OCI-LY1 (cell line): Measurements from ENCODE around the gene GRPEL1.

Source experiments
- H2AFZ ChIP-seq: fragments of 200-600 bp; sonication (generic), shearing (Covaris generic); 2 replicates; pipeline ENCODE4 v1.6.0; 2014; ENCODE audit warnings: antibody characterized with exemption, mild to moderate bottlenecking, low read length
- H3F3A ChIP-seq: fragments of 200-600 bp; sonication (generic), shearing (Covaris generic); 2 replicates; pipeline ENCODE4 v1.6.0; 2014; ENCODE audit warnings: mild to moderate bottlenecking, antibody characterized with exemption, low read length, moderate library complexity; ENCODE audit not compliant: insufficient read depth
- H3K27ac ChIP-seq: fragments of 200-600 bp; sonication (generic); 2 replicates; pipeline ENCODE4 v1.5.1; 2014; ENCODE audit warnings: low read length, mixed run types, mild to moderate bottlenecking, low read depth; ENCODE audit not compliant: poor library complexity, severe bottlenecking
- H3K27me3 ChIP-seq: fragments of 200-600 bp; sonication (generic); 2 replicates; pipeline ENCODE4 v1.6.0; 2014; ENCODE audit warnings: antibody characterized with exemption, mild to moderate bottlenecking, low read length, moderate library complexity; ENCODE audit not compliant: insufficient read depth
- H3K36me3 ChIP-seq: fragments of 200-600 bp; sonication (generic); 2 replicates; pipeline ENCODE4 v1.6.1; 2014; ENCODE audit warnings: mild to moderate bottlenecking, antibody characterized with exemption, low read length, moderate library complexity, mixed read lengths; ENCODE audit not compliant: insufficient read depth
- H3K4me1 ChIP-seq: fragments of 200-600 bp; sonication (generic); 2 replicates; pipeline ENCODE4 v1.5.1; 2014; ENCODE audit warnings: mild to moderate bottlenecking, low read length, moderate library complexity; ENCODE audit not compliant: insufficient read depth, severe bottlenecking
- H3K4me2 ChIP-seq: fragments of 200-600 bp; sonication (generic), shearing (Covaris generic); 2 replicates; pipeline ENCODE4 v1.6.1; 2014; ENCODE audit warnings: low read length
- H3K4me3 ChIP-seq: fragments of 200-600 bp; sonication (generic); 2 replicates; pipeline ENCODE4 v1.5.1; 2014; ENCODE audit warnings: low read length, low read depth, mild to moderate bottlenecking, mixed read lengths; ENCODE audit not compliant: poor library complexity, severe bottlenecking
- H3K79me2 ChIP-seq: fragments of 200-600 bp; shearing (Covaris generic); 2 replicates; pipeline ENCODE4 v1.6.1; 2016; ENCODE audit warnings: mixed run types, low read length, mixed read lengths; ENCODE audit not compliant: insufficient read depth
- H3K9ac ChIP-seq: fragments of 200-600 bp; sonication (generic), shearing (Covaris generic); 2 replicates; pipeline ENCODE4 v1.6.1; 2014; ENCODE audit warnings: mild to moderate bottlenecking, low read length, mixed read lengths
- H3K9me2 ChIP-seq: fragments of 200-600 bp; sonication (generic), shearing (Covaris generic); 2 replicates; pipeline ENCODE4 v1.6.1; 2014; ENCODE audit warnings: low read depth, mild to moderate bottlenecking, low read length, mixed read lengths
- H3K9me3 ChIP-seq: fragments of 200-600 bp; shearing (Covaris generic); 2 replicates; pipeline ENCODE4 v1.6.1; 2014; ENCODE audit warnings: low read length, mixed read lengths
- H4K20me1 ChIP-seq: fragments of 200-600 bp; sonication (generic), shearing (Covaris generic); 2 replicates; pipeline ENCODE4 v1.6.0; 2016; ENCODE audit warnings: mild to moderate bottlenecking, low read length; ENCODE audit not compliant: insufficient read depth
- CTCF ChIP-seq: fragments of 200-600 bp; sonication (generic), shearing (Covaris generic); IDR thresholded peaks from 2 replicates; pipeline ENCODE4 v1.5.1; 2017; ENCODE audit warnings: mild to moderate bottlenecking, antibody characterized with exemption, low read length, moderate library complexity, mixed read lengths
- EZH2 ChIP-seq: fragments of 200-600 bp; sonication (generic), shearing (Covaris generic); IDR thresholded peaks from 2 replicates; pipeline ENCODE4 v1.8.0; 2017; ENCODE audit warnings: borderline replicate concordance, mixed run types, mild to moderate bottlenecking, antibody characterized with exemption, low read length, moderate library complexity, mixed read lengths

Gene GRPEL1

GRCh38 chr4:7026107-7026506, 41.8 kb downstream of the GRPEL1 start:
- Histone ChIP-seq H3K9ac (no peak overlapping the region), H2AFZ (no peak overlapping the region), H4K20me1 (no peaks in the 10 kb centered on the region)

GRCh38 chr4:7025040-7025602, 42.7 kb downstream of the GRPEL1 start:
- Histone ChIP-seq H2AFZ (no peak overlapping the region), H3K27ac (no peak overlapping the region), H3K4me3 (no peak overlapping the region), H3K4me1 (no peaks in the 10 kb centered on the region), H3K27me3 (no peaks in the 10 kb centered on the region), H3K9me2 (no peaks in the 10 kb centered on the region), H4K20me1 (no peaks in the 10 kb centered on the region), H3K9me3 (no peaks in the 10 kb centered on the region), H3K79me2 (no peaks in the 10 kb centered on the region), H3K4me2 (no peak overlapping the region), H3K36me3 (peaks cover 7% of the 10 kb centered on the region; the same call in 1 of the 2 replicates), H3F3A (no peaks in the 10 kb centered on the region), H3K9ac (no peak overlapping the region)
- no peak for TF ChIP-seq CTCF
- TF ChIP-seq EZH2 = no peak

More at GRCh38 chr4:7026107-7026506, 41.8 kb downstream of the GRPEL1 start:
- H3K4me3 ChIP-seq = no peak overlapping the region
- H3K4me1 ChIP-seq = no peaks in the 10 kb centered on the region
- TF ChIP-seq EZH2 = no peak
- no peak for TF ChIP-seq CTCF
- peaks cover 11% of the 10 kb centered on the region; the same call in 1 of the 2 replicates for H3K36me3 ChIP-seq
- no peaks in the 10 kb centered on the region for H3F3A ChIP-seq
- no peak overlapping the region for H3K27ac ChIP-seq
- no peaks in the 10 kb centered on the region for H3K9me2 ChIP-seq
- no peaks in the 10 kb centered on the region for H3K27me3 ChIP-seq
- H3K79me2 ChIP-seq = no peaks in the 10 kb centered on the region
- H3K9me3 ChIP-seq = no peaks in the 10 kb centered on the region
- H3K4me2 ChIP-seq = no peak overlapping the region

GRCh38 chr4:7024336-7024890, 43.5 kb downstream of the GRPEL1 start:
- Histone ChIP-seq H3K4me3 (no peak overlapping the region), H3K9me3 (no peaks in the 10 kb centered on the region), H3K36me3 (peaks cover 7% of the 10 kb centered on the region; the same call in 1 of the 2 replicates), H3K4me2 (no peak overlapping the region), H3K9me2 (no peaks in the 10 kb centered on the region), H3F3A (no peaks in the 10 kb centered on the region), H3K79me2 (no peaks in the 10 kb centered on the region), H3K4me1 (no peaks in the 10 kb centered on the region), H4K20me1 (no peaks in the 10 kb centered on the region), H3K27me3 (no peaks in the 10 kb centered on the region), H2AFZ (no peak overlapping the region), H3K27ac (no peak overlapping the region), H3K9ac (no peak overlapping the region)
- TF ChIP-seq CTCF (no peak), EZH2 (no peak)
